ENCODE results near the gene ADAMTS4. TPM values are rescaled to one million over a fixed set of nuclear protein-coding genes. Genes with fewer than 3 reads are reported as not detected.
A peak's percentile ranks its signal among the peaks of the same experiment; 100 is the strongest.

The ADAMTS4 gene
- total and polyA plus RNA-seq, 9 of the 15 experiments (the other 6 are each of a cell fraction or from before 2014, with no cell fraction given), result 0.07 to 3.7 (median 0.41) TPM

- peak; percentile 49; the same call in 1 of the 2 replicates for TF ChIP-seq RREB1 (CRISPR knock-in tag; IDR thresholded peaks at IDR 0.05)
- TF ChIP-seq ZBTB2 (IDR thresholded peaks at IDR 0.05), result no peak
- TF ChIP-seq KDM4B (IDR thresholded peaks at IDR 0.05; ENCODE audit: borderline replicate concordance in 2 of 2, low read depth in 1 of 2), result peak in 1 of 2 experiments; percentile 76; a peak in 1 of 4 replicates
- no peak for TF ChIP-seq CGGBP1 (CRISPR knock-in tag; IDR thresholded peaks at IDR 0.05)
- TF ChIP-seq ZBTB34 (CRISPR knock-in tag; IDR thresholded peaks at IDR 0.05), result no peak
- no peak for TF ChIP-seq BRCA1 (IDR thresholded peaks at IDR 0.05)
- TF ChIP-seq BRCA1 (CRISPR knock-in tag; IDR thresholded peaks at IDR 0.05), result no peak
- peak; percentile 93 for TF ChIP-seq NR2C2 (CRISPR knock-in tag; IDR thresholded peaks at IDR 0.05)
- peak; percentile 99 for TF ChIP-seq NR2C2 (tag; IDR thresholded peaks at IDR 0.05)
- TF ChIP-seq CBFA2T3 (IDR thresholded peaks at IDR 0.05), result no peak
- TF ChIP-seq EGR1 (conservative IDR thresholded peaks at IDR 0.05), result no peak
- TF ChIP-seq SRSF1 (IDR thresholded peaks at IDR 0.05; ENCODE audit: low read depth, low read length), result no peak
- no peak for TF ChIP-seq CAMTA2 (CRISPR knock-in tag; conservative IDR thresholded peaks at IDR 0.05)
- no peak for TF ChIP-seq NCOA4 (IDR thresholded peaks at IDR 0.05; ENCODE audit: partially characterized antibody)
- no peak for TF ChIP-seq ZNF717 (CRISPR knock-in tag; IDR thresholded peaks at IDR 0.05)
- peak; percentile 45; the same call in 1 of the 2 replicates for TF ChIP-seq PKNOX1 (IDR thresholded peaks at IDR 0.05)
- peak; percentile 99 for TF ChIP-seq TAF1 (IDR thresholded peaks at IDR 0.05; ENCODE audit: control insufficient read depth, extremely low read depth, insufficient read depth, low read length, severe bottlenecking)
- TF ChIP-seq NCOA1 (IDR thresholded peaks at IDR 0.05; ENCODE audit: low read depth), result no peak
Observed at GRCh38 chr1:161201836-161202712, 3.2 kb upstream of the ADAMTS4 start, which contains the start of gene NDUFS2 (continued).
